ENCODE results near the gene IGSF9B. TPM values are rescaled to one million over a fixed set of nuclear protein-coding genes. Genes with fewer than 3 reads are reported as not detected.

Gene IGSF9B
- total RNA-seq, 4 donors from 2014 or later = 21.7 to 130 (median 58.6) TPM

DNA sequence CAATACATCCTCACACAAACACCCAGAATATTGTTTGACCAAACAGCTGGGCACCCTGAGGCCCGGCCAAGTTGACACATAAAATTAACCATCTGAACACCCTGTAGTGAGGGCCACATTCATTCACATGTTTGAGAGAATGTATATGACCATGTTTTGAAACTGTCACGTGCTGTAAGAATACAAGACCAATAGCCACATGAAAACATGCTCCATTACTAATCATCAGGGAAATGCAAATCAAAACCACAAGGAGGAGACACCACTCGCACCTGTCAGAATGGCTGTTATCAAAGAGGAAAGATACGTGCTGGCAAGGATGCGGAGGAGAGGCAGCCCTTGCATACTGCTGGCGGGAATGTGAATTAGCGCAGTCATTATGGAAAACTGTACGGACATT is 38.3 kb upstream of the IGSF9B start:
- peaks cover 0 to 15% (median 0%) of the 10 kb centered on the region in 4 donors for H3K27me3 ChIP-seq
- no peaks in the 10 kb centered on the region for H3K36me3 ChIP-seq
- H3K9me3 ChIP-seq = no peaks in the 10 kb centered on the region
- 83% methylated on average over 8 of the region's 8 CpGs for WGBS
- H3K4me3 ChIP-seq = no peak overlapping the region
- intact Hi-C loops (cut with DNase I) = no loop called here
- DNase-seq (ENCODE audit: extremely low spot score) = no peak
- TF ChIP-seq POLR2A (IDR thresholded peaks at IDR 0.05; ENCODE audit: low read depth) = no peak
- no peak for TF ChIP-seq EP300 (IDR thresholded peaks at IDR 0.05)
- TF ChIP-seq, protein P1, sequence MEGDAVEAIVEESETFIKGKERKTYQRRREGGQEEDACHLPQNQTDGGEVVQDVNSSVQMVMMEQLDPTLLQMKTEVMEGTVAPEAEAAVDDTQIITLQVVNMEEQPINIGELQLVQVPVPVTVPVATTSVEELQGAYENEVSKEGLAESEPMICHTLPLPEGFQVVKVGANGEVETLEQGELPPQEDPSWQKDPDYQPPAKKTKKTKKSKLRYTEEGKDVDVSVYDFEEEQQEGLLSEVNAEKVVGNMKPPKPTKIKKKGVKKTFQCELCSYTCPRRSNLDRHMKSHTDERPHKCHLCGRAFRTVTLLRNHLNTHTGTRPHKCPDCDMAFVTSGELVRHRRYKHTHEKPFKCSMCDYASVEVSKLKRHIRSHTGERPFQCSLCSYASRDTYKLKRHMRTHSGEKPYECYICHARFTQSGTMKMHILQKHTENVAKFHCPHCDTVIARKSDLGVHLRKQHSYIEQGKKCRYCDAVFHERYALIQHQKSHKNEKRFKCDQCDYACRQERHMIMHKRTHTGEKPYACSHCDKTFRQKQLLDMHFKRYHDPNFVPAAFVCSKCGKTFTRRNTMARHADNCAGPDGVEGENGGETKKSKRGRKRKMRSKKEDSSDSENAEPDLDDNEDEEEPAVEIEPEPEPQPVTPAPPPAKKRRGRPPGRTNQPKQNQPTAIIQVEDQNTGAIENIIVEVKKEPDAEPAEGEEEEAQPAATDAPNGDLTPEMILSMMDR (IDR thresholded peaks at IDR 0.05) = no peak
- no peak for TF ChIP-seq POLR2AphosphoS5 (IDR thresholded peaks at IDR 0.05)
- H3K27ac ChIP-seq (replicated peaks in 1 of 4) = no peak overlapping the region
- H3K4me1 ChIP-seq = peaks cover 0 to 11% (median 5%) of the 10 kb centered on the region in 4 donors

DNA sequence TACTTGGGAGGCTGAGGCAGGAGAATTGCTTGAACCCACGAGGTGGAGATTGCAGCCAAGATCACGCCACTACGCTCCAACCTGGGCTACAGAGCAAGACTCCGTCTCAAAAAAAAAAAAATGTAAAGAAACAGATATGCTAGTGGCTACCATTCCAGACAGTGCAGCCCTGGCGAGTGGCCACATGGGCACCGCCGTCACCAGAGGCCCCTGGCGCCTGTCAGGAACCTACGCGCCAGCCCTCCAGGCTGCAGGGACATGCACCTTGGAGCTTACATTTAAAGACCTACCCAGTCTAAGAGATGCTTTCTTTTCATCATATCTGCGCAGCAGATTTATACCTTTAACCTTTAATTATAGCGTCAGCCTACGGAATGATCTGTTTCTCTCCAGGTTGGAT is 37.2 kb upstream of the IGSF9B start:
- intact Hi-C loops (cut with DNase I) = no loop called here
- H3K9me3 ChIP-seq = no peaks in the 10 kb centered on the region
- no peaks in the 10 kb centered on the region for H3K36me3 ChIP-seq
- 96% methylated on average over 13 of the region's 13 CpGs for WGBS
- TF ChIP-seq, protein P1 (IDR thresholded peaks at IDR 0.05) = no peak
- TF ChIP-seq EP300 (IDR thresholded peaks at IDR 0.05) = no peak
- TF ChIP-seq POLR2A (IDR thresholded peaks at IDR 0.05; ENCODE audit: low read depth) = no peak
- TF ChIP-seq POLR2AphosphoS5 (IDR thresholded peaks at IDR 0.05) = no peak
- DNase-seq (ENCODE audit: extremely low spot score) = no peak
- no peak overlapping the region for H3K4me3 ChIP-seq
- peaks cover 0 to 15% (median 0%) of the 10 kb centered on the region in 4 donors for H3K27me3 ChIP-seq
- H3K4me1 ChIP-seq = peaks cover 0 to 11% (median 5%) of the 10 kb centered on the region in 4 donors
- no peak overlapping the region for H3K27ac ChIP-seq (replicated peaks in 1 of 4)

DNA sequence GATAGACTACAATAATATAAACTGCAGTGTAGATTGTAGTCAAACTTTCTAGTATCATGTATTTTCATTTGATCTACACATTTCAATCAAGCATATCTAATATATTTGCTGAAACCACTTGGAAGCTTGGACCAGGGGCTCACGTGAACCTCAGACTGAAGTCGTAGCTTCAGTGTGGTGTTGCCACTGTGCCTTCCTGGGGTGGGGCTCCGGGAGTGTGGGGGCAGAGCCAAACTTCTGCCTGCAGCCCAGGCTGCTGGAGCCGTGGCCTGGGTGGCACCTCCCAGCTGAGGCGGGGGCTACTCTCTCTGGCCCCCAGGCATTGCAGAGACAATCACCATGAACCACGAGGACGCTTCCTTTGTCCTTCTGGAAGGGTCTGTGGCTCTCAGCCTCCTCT is 36.3 kb upstream of the IGSF9B start:
- TF ChIP-seq POLR2AphosphoS5 (IDR thresholded peaks at IDR 0.05) = no peak
- no peak for TF ChIP-seq POLR2A (IDR thresholded peaks at IDR 0.05; ENCODE audit: low read depth)
- TF ChIP-seq, protein P1 (IDR thresholded peaks at IDR 0.05) = no peak
- TF ChIP-seq EP300 (IDR thresholded peaks at IDR 0.05) = no peak
- 91% methylated on average over 7 of the region's 7 CpGs for WGBS
- Histone ChIP-seq H3K9me3 (no peaks in the 10 kb centered on the region), H3K4me3 (no peak overlapping the region), H3K27me3 (peaks cover 0 to 15% (median 0%) of the 10 kb centered on the region in 4 donors), H3K36me3 (no peaks in the 10 kb centered on the region), H3K27ac (replicated peaks in 1 of 4) (no peak overlapping the region), H3K4me1 (peaks cover 0 to 11% (median 5%) of the 10 kb centered on the region in 4 donors)
- intact Hi-C loops (cut with DNase I) = no loop called here
- DNase-seq (ENCODE audit: extremely low spot score) = no peak

DNA sequence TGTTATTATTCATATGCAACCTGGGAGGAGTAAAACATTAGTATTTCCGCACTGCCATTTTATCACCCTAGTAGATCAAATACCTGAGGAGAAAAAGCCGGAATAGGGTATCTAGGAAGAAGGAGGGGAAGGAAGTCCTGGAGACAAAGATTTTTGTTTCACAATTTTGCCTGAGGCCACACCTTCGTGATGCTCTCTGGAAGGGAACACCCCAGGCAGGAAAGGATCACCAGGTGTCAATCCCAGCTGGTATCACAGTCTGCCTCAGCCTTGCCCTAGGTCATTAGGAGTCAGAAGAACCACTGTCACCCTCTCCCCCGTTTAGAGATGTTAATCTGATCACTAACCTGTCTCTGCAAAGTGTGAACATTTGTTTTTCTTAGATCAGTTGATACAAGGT is 35.4 kb upstream of the IGSF9B start:
- peaks cover 0 to 15% (median 0%) of the 10 kb centered on the region in 4 donors for H3K27me3 ChIP-seq
- H3K9me3 ChIP-seq = no peaks in the 10 kb centered on the region
- H3K4me3 ChIP-seq = no peak overlapping the region
- H3K36me3 ChIP-seq = no peaks in the 10 kb centered on the region
- intact Hi-C loops (cut with DNase I) = no loop called here
- H3K4me1 ChIP-seq = peaks cover 0 to 2% (median under 1%) of the 10 kb centered on the region in 4 donors
- TF ChIP-seq EP300 (IDR thresholded peaks at IDR 0.05) (no peak), POLR2A (IDR thresholded peaks at IDR 0.05; ENCODE audit: low read depth) (no peak), POLR2AphosphoS5 (IDR thresholded peaks at IDR 0.05) (no peak)
- TF ChIP-seq, protein P1 (IDR thresholded peaks at IDR 0.05) = no peak
- WGBS = 67% methylated on average over 4 of the region's 4 CpGs
- H3K27ac ChIP-seq (replicated peaks in 1 of 4) = no peak overlapping the region
- DNase-seq (ENCODE audit: extremely low spot score) = no peak

DNA sequence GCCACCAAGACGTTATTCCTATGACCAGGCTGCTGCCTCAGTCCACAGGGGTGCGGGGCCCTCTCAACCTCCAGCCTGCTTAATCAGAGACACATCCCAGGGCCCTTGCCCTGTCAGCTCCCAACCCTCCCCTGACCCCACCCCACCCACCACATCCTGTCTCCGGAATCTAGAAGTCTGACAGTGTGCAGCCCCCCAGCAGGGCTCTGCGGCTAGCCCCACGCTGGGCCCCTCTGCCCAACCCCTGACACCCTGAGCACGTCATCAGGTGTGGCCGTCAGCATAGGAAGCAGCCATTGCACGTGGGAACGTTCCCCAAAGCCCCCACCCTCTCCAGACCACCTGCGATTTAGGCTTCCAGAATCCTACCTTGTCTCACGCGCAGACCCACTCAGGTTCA is 34.3 kb upstream of the IGSF9B start:
- H3K9me3 ChIP-seq = no peaks in the 10 kb centered on the region
- no peak for DNase-seq (ENCODE audit: extremely low spot score)
- no peak overlapping the region for H3K27ac ChIP-seq (replicated peaks in 1 of 4)
- TF ChIP-seq, protein P1 (IDR thresholded peaks at IDR 0.05) = no peak
- no peak for TF ChIP-seq POLR2AphosphoS5 (IDR thresholded peaks at IDR 0.05)
- TF ChIP-seq EP300 (IDR thresholded peaks at IDR 0.05) = no peak
- TF ChIP-seq POLR2A (IDR thresholded peaks at IDR 0.05; ENCODE audit: low read depth) = no peak
- peaks cover 0 to 15% (median 0%) of the 10 kb centered on the region in 4 donors for H3K27me3 ChIP-seq
- no peak overlapping the region for H3K4me3 ChIP-seq
- WGBS = 66% methylated on average over 9 of the region's 12 CpGs
- no peaks in the 10 kb centered on the region for H3K4me1 ChIP-seq
- intact Hi-C loops (cut with DNase I) = no loop called here
- no peaks in the 10 kb centered on the region for H3K36me3 ChIP-seq
